CD4-positive, alpha-beta T cell treated with Interleukin-6 for 4 hours (primary cell): ENCODE results near the gene LRRC75B.
"Not testable (repeated sequence)": the region's sequence is repeated elsewhere in the genome, so short reads cannot be mapped to it uniquely, and the experiment has no call there.

Source experiments
- DNase-seq: peaks from one replicate; pipeline ENCODE4 v3.0.0-alpha.2; 2020; ENCODE audit warnings: mixed read lengths

Gene LRRC75B

GRCh38 chr22:24552503-24553286 lies 40.2 kb downstream of the LRRC75B start:
- DNase-seq = not testable (repeated sequence)

GRCh38 chr22:24550902-24551435 lies 41.9 kb downstream of the LRRC75B start:
- no peak for DNase-seq

- no peak for DNase-seq
Observed at GRCh38 chr22:24550028-24550901, 42.6 kb downstream of the LRRC75B start.

GRCh38 chr22:24548812-24549211 lies 44.1 kb downstream of the LRRC75B start:
- DNase-seq = no peak

- no peak for DNase-seq
Observed at GRCh38 chr22:24543679-24544243, 49.1 kb downstream of the LRRC75B start.

- DNase-seq = no peak
Observed at GRCh38 chr22:24543185-24543601, 49.7 kb downstream of the LRRC75B start.

GRCh38 chr22:24542641-24543040 lies 50.2 kb downstream of the LRRC75B start:
- no peak for DNase-seq

- no peak for DNase-seq
Observed at GRCh38 chr22:24541681-24542515, 51.0 kb downstream of the LRRC75B start.

- no peak for DNase-seq
Observed at GRCh38 chr22:24540470-24540869, 52.4 kb downstream of the LRRC75B start.

GRCh38 chr22:24536089-24536488 lies 56.8 kb downstream of the LRRC75B start:
- no peak for DNase-seq
